Middle frontal gyrus (tissue), 1 donor: Measurements from ENCODE around the gene KCNJ14.
"Not testable (repeated sequence)": the region's sequence is repeated elsewhere in the genome, so short reads cannot be mapped to it uniquely, and the experiment has no call there.

Experiments
- DNase-seq: peaks from one replicate; pipeline ENCODE4 v3.0.0-alpha.2; 2015; ENCODE audit warnings: low spot score; ENCODE audit errors: extremely low spot score

KCNJ14 gene

DNA sequence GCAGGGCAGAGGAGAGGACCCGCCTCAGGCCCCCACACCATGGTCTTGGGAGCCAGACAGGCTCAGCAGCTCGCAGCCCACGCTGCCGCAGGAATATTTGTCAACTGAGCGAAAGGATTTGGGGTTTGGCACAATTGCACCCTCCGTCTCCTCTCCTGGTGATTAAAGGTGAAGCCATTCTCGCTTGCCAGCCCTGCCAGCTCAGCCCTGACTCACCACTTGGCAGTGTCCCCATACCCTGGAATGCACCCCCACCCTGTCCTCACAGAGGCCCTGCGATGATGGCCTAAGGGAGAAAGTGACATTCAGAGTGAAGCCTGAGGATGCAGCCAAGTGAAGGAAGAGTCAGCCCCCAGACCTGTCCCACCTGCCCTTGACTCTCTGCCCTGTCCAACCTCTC is 32.6 kb downstream of the KCNJ14 start:
- DNase-seq, result no peak

GRCh38 chr19:48488478-48488877 is 33.1 kb downstream of the KCNJ14 start:
- not testable (repeated sequence) for DNase-seq

GRCh38 chr19:48489608-48490216 is 34.3 kb downstream of the KCNJ14 start:
- no peak for DNase-seq

DNA sequence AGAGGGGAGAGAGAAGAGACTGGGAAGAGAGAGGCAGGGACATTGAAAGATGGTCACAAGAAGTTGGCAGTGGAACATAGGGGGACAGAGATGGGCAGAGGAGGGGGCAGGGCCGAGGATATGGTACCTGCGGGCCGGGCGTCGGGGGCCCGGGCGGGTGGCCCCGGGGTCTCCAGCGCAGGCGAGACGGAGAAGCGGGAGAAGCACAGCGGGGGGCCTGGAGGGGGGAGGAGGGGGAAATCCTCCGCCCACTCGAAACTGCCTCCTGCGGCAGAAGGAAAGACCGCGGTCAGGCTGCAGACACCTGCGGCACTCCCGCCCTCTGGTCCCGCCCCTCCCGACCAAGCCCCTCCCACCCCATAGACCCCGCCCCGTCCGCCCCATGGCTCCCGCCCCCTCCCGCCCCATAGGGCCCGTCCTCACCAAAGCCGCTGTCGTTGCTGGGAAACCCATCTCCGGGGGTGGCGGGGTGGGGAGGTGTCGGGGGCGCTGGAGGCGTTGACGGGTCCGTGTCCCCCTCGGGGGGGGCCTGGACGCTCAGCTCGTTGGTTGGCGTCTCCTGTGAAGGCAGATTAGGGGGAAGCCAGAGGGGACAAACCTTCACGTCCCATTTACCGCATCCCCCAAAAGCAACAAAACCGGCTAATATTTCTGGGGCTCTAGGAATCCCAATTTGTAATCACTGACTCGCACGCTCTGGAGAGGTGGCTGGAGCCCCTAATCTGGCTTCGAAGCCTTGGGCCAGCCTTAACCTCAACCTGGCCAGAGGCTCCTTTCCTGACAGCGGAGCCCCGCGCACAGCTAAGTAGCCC is 35.8 kb downstream of the KCNJ14 start:
- no peak for DNase-seq

DNA sequence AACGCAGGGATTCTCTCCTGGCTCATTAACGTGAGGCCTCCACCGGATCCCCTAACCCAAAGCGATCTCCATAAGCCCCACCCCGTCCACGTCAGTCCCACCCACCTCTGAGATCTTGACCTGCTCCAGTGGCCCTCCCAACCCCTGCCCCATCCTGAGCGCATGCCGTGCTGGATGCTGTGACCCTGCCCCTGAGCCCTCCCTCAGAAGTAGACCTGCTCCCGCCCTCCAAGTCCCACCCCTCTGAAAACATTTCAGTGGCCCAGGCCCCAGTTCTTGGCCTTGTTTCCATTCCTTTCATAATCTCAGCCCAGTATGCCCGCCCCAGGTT is 36.4 kb downstream of the KCNJ14 start:
- DNase-seq, result no peak

DNA sequence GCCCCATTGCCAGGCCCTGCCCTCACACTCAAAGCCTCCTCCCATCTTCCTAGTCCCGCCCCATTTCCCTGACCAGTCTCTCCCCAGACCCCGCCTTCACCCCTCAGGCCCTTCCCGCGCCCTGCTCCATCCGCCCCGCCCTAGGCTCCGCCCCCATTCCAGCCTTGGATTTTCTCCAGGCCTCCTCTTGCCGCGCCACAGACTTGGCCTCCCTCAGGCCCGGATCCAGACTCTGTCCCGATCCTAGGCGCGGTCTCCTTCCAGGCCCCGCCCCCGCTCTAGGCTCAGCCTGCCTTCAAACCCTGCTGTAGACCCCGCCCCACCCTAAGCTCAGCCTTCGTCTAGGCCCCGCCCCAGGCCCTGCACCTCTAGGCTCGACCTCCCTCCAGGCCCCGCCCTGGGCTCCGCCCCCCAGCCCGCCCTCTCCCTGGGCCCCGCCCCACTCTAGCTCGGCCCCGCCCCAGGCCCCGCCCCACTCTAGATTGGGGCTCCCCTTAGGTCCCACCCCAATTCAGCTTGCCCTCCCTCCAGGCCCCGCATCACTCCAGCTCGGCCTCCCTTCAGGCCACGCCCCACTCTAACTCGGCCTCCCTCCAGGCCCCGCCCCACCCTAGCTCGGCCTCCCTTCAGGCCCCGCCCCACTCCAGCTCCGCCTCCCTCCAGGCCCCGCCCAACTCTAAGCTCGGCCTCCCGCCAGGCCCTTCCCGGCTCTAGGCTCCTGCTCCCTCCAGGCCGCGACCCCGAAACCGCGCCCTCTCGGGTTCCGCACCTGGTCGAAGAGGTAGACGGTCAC is 37.7 kb downstream of the KCNJ14 start:
- peak; percentile 54 for DNase-seq

GRCh38 chr19:48493718-48494401 is 38.5 kb downstream of the KCNJ14 start:
- DNase-seq, result no peak

- DNase-seq, result no peak
These were observed 40.0 kb downstream of the KCNJ14 start for GRCh38 chr19:48495396-48495795.

- DNase-seq, result no peak
These were observed 41.8 kb downstream of the KCNJ14 start for GRCh38 chr19:48496959-48497727.

- no peak for DNase-seq
These were observed 42.6 kb downstream of the KCNJ14 start for GRCh38 chr19:48497728-48498594.

DNA sequence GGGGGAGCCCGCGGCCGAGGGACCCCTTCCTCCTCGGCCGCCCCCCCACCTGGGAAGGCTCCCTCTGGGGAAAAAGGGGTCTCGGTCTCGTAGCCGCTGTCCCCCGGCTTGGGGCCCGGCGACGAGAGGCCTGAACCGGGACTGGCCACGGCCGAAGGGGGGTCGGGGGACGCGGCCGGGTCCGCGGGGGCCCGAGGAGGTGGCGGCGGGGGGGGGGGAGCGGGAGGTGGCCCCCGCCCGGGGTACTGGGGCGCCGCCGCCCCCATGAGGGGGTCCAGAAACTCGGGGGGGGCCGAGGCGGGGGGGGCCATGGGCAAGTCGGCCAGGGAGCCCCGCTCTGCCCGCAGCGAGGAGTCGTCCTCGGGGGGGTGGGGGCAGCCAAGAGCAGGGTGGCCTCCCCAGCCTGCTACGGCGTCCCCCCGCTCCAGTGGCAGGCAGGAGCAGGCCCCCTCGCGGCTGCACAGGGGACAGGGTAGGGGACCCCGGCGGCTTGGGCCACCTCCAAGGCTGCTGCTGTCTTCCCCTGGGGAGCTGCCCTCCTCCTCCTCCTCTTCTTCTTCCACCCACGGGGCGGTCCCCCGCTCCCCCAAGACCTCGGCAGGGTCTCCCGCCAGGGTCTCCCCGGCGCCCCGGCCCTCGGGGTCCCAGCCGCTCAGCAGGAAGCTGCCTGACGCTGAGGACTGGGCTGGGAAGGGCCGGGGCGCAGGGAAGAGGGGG is 43.4 kb downstream of the KCNJ14 start:
- DNase-seq, result no peak

GRCh38 chr19:48499316-48500090 is 44.1 kb downstream of the KCNJ14 start:
- no peak for DNase-seq

DNA sequence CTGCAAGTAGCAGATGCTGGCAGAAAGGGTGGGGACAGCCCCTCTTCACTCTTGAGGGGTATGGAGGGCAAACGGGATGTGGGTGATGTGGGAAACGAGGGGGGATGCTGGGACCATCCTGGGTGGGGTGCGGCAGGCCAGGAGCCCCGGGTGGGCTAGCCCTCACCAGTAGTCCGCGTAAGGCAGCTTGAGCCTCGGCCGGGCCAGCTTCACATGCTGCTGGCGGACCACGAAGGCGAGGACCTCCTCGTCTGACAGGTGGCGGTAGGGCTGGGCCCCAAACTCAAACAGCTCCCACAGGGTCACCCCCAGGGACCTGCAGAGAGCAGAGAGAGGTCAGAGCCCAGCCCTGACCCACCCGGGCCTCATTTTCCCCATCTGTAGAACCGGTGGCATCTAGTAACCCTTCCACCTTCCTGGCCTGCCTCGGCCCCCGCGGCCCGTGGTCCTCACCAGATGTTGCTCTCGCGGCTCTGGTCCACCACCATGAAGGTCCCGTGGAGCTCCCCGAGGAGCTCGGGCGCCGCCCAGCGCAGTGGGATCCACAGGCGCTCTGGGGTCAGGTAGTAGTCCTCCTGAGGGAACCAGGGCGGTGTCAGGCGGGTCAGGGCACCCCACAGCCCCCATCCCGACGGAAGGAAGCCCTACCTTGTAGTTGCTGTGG is 45.6 kb downstream of the KCNJ14 start:
- no peak for DNase-seq

DNA sequence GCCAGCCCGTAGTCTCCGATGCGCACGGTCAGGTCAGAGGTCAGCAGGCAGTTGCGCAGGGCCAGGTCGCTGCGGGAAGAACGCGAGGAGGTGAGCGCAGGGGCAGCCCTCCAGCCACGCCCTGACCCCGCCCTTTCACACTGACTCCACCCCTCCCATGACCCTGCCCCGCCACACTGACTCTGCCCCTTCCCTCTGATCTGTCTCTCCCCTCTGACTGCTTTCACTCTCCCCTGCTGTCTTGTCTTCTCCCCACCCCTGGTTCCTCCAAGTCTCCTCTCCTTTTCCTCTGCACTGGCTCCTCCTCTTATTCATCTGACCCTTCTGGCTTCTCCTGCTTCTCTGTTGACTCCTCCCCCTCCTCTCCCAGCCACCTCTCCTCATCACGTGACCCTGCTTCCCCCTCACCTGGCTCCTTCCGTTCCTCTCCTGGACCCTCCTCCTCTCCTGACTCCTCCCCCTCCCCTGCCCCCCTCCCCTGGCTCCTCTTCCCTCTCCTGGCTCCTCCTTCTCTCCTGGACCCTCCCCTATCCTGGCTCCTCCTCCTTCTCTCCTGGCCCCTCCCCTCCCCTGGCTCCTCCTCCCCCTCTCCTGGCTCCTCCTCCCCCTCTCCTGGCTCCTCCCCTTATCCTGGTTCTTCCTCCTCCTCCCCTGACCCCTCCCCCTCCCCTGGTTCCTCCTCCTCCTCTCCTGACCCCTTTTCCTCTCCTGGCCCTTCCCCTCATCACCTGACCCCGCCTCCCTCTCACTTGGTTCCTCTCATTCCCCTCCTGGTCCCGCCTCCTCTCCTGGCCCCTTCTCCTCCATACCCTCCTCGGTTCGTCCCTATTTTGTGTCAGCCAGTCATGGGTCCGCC is 46.3 kb downstream of the KCNJ14 start:
- no peak for DNase-seq

DNA sequence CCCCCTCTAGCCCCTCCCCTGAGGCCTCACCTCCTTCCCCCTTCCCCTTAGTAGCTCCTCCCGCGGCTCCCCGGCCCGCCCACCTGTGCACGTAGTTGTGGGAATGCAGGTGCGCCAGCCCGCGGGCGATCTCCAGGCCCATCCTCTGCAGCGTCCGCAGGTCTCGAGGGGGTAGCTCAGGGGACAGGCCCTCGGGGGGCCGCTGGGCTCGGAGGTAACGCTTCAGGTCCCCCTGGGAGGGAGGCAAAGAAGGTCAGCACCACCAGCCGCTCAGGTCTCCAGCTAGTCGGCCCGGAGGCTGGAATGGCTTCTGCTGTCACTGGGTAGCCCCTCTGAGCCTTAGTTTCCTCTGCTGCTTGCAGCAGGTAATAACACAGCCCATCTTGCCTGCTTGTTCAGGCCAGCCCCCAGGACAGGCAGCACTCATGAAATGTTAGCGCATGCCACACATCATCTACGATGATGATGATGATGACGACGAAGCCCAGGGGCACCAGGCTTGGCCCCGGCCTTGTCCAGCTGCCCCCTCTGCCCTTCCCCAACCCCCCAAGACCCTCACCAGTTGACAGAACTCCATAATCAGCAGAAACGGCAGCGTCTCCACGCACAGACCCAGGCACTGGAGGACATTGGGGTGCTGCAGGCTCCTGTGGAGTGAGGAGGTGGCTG is 47.1 kb downstream of the KCNJ14 start:
- DNase-seq, result no peak

GRCh38 chr19:48506138-48506733 is 50.9 kb downstream of the KCNJ14 start:
- no peak for DNase-seq
